ENCODE results near the gene NKIRAS2.

NKIRAS2 gene

GRCh38 chr17:41988418-41988817 lies 31.5 kb upstream of the NKIRAS2 start:
- H3K36me3 ChIP-seq = peaks cover 99 to 100% (median 100%) of the 10 kb centered on the region in 11 experiments

DNA sequence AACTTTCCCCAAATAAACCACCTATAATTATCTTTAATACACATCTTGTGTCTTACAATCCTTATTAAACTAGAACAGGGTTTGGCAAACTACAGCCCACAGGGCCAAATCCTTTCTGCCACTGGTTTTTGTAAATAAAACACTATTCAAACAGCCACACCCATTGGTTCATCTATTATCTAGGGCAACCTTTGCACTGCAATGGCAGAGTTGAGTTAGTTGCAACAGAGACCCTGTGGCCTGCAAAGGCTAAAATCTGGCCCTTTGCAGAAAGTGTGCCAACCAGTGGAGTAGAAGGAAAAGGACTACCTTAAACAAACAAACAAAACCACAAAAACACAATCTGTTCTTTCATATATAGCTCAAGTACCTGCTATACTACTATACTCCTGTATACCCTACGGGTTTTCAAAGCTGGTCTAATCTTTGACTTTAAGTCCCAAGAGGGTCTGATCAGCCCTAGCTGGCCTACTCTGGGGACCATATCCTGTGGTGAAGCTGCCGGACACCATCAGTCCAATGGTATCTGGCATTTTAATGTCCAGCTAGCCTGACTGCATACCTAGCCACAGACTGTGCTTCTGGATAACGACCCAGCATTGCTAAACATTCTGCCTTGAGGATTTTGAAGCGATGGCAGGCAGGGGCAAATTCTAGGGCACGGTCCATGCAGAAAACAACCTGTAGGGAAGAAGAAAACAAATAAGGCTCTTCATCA lies 30.0 kb upstream of the NKIRAS2 start:
- no peak for TF ChIP-seq Cebpa-rat (IDR thresholded peaks at IDR 0.05)
- no peak overlapping the region for H3K27ac ChIP-seq

More at GRCh38 chr17:41988418-41988817, 31.5 kb upstream of the NKIRAS2 start:
- no peak for TF ChIP-seq Cebpa-rat (IDR thresholded peaks at IDR 0.05)
- H3K27me3 ChIP-seq = no peaks in the 10 kb centered on the region
- H3K4me1 ChIP-seq = peaks cover 0 to 29% (median 15%) of the 10 kb centered on the region in 10 experiments; a peak in 13 of 20 replicates
- 0 out of 22 replicates have a peak overlapping the region, but pooled peaks of 1 of the 11 experiments have one; percentile 3 for H3K9ac ChIP-seq
- H3K4me3 ChIP-seq = no peak overlapping the region
- peak overlapping the region in 2 of 11 experiments; percentile 6 to 26; a peak in 1 of 22 replicates for H3K27ac ChIP-seq
- no peaks in the 10 kb centered on the region for H3K9me3 ChIP-seq (replicated peaks in 1 of 11)
- H4K20me1 ChIP-seq = peaks cover 4 to 76% (median 24%) of the 10 kb centered on the region in 11 experiments; a peak in 16 of 22 replicates
- peak overlapping the region in 6 of 11 experiments; percentile 13 to 51 (median 42); a peak in 7 of 22 replicates for H3K4me2 ChIP-seq

DNA sequence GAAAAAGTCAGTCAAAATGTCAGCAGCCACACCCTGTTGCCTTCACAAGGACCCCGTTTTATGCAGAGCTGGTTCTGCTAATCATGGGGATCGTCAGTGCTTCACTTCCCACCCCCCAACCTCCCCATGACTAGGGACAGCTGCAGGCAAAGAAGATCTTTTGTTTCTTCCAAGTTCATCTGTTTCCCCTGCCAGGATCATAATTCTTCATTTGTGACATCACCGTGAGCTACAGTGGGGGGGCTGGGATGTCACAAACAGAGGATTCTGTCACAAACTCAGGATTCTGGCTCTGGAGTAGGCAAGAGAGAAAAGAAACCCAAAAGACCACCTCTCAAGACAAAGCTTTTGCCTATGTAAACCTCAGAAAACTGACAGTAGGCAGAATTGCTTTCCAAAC lies 27.3 kb upstream of the NKIRAS2 start:
- no peak overlapping the region for H3K9ac ChIP-seq
- H4K20me1 ChIP-seq = peaks cover 26 to 84% (median 47%) of the 10 kb centered on the region in 11 experiments; a peak in 21 of 22 replicates
- H3K4me1 ChIP-seq = peaks cover 17 to 48% (median 32%) of the 10 kb centered on the region in 10 experiments
- no peaks in the 10 kb centered on the region for H3K9me3 ChIP-seq (replicated peaks in 1 of 11)
- no peak overlapping the region for H3K4me2 ChIP-seq
- H3K4me3 ChIP-seq = no peak overlapping the region
- no peak for TF ChIP-seq Cebpa-rat (IDR thresholded peaks at IDR 0.05)
- H3K36me3 ChIP-seq = peaks cover 97 to 100% (median 99%) of the 10 kb centered on the region in 11 experiments
- no peak overlapping the region for H3K27ac ChIP-seq
- no peaks in the 10 kb centered on the region for H3K27me3 ChIP-seq

More for the DNA sequence above, 30.0 kb upstream of the NKIRAS2 start:
- H4K20me1 ChIP-seq = peaks cover 6 to 74% (median 27%) of the 10 kb centered on the region in 11 experiments; a peak in 17 of 22 replicates
- peaks cover 0 to 29% (median 15%) of the 10 kb centered on the region in 10 experiments; a peak in 13 of 20 replicates for H3K4me1 ChIP-seq
- H3K9me3 ChIP-seq (replicated peaks in 1 of 11) = no peaks in the 10 kb centered on the region
- peaks cover 97 to 100% (median 99%) of the 10 kb centered on the region in 11 experiments for H3K36me3 ChIP-seq
- no peak overlapping the region for H3K4me2 ChIP-seq
- no peak overlapping the region for H3K4me3 ChIP-seq
- no peak overlapping the region for H3K9ac ChIP-seq
- H3K27me3 ChIP-seq = no peaks in the 10 kb centered on the region

DNA sequence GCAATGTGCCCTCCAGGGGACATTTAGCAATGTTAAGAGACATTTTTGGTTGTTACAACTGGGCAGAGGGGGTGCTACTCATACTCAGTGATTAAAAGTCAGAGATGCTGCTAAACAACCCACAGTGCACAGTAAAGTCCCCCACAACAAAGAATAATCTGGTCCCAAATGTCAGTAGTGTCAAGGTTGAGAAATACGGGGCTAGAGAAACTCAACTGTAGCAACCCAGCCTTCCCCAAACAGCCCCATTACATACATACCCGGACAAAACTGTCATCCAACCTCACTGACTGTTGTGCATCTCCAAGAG lies 23.1 kb upstream of the NKIRAS2 start:
- Histone ChIP-seq H4K20me1 (peaks cover 48 to 92% (median 73%) of the 10 kb centered on the region in 11 experiments; a peak in 20 of 22 replicates), H3K4me2 (peak overlapping the region; percentile 4 to 71 (median 54); a peak in 21 of 22 replicates), H3K36me3 (peaks cover 97 to 100% (median 99%) of the 10 kb centered on the region in 11 experiments), H3K27ac (peak overlapping the region in 6 of 11 experiments; percentile 4 to 52 (median 28); a peak in 7 of 22 replicates), H3K4me3 (no peak overlapping the region), H3K4me1 (peaks cover 20 to 47% (median 25%) of the 10 kb centered on the region in 10 experiments), H3K9me3 (replicated peaks in 1 of 11) (no peaks in the 10 kb centered on the region), H3K27me3 (no peaks in the 10 kb centered on the region), H3K9ac (peak overlapping the region in 8 of 11 experiments; percentile 0 to 46 (median 7); a peak in 6 of 22 replicates)
- no peak for TF ChIP-seq Cebpa-rat (IDR thresholded peaks at IDR 0.05)

GRCh38 chr17:41998497-41998896 lies 21.4 kb upstream of the NKIRAS2 start:
- H3K27me3 ChIP-seq = no peaks in the 10 kb centered on the region
- 0 out of 22 replicates have a peak overlapping the region, but pooled peaks of 1 of the 11 experiments have one; percentile 3 for H3K9ac ChIP-seq
- no peak overlapping the region for H3K4me2 ChIP-seq
- no peak for TF ChIP-seq Cebpa-rat (IDR thresholded peaks at IDR 0.05)
- H3K9me3 ChIP-seq (replicated peaks in 1 of 11) = no peaks in the 10 kb centered on the region
- no peak overlapping the region for H3K4me3 ChIP-seq
- H3K27ac ChIP-seq = no peak overlapping the region
- peaks cover 20 to 64% (median 28%) of the 10 kb centered on the region in 10 experiments for H3K4me1 ChIP-seq
- H3K36me3 ChIP-seq = peaks cover 97 to 100% (median 99%) of the 10 kb centered on the region in 11 experiments
- peaks cover 65 to 98% (median 86%) of the 10 kb centered on the region in 11 experiments for H4K20me1 ChIP-seq

DNA sequence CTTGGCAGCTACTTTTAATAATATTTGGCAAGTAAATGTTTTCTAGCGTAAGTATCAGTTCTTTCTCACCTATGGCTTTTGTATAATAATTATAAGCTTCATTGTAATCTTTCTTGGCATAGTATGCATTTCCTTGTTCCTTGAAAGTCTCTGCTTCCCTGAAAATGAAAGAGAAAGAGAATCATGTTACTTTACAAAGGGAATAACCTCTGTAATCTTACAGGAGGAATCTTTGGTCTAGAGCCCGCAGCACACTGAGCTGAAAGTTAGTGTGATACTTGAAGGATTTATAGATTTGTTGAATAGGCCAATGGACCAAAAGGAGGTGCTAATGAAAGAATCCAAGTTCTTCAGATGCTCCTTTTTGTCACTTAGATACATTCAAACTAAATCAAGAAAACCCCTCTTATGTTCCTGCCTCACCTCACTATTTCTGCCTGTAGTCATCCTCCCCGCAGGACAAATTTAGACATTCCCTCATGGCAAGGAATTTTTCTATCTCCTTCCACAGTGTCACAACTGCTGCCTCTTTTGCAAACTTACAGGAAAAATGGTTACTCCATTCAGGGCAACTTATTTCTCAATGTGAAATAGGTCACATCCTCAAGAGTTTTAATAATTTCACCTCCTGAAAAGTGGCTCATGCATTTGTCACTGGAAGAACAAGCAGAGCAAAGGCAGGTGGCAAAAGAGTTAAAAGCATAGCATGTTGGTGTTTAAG lies 19.3 kb upstream of the NKIRAS2 start:
- Histone ChIP-seq H3K4me3 (no peak overlapping the region), H3K9ac (peak overlapping the region in 1 of 11 experiments; percentile 21; a peak in 1 of 22 replicates), H3K36me3 (peaks cover 79 to 98% (median 92%) of the 10 kb centered on the region in 11 experiments), H3K9me3 (replicated peaks in 1 of 11) (no peaks in the 10 kb centered on the region), H3K4me2 (no peak overlapping the region), H4K20me1 (peaks cover 79 to 100% (median 98%) of the 10 kb centered on the region in 11 experiments), H3K27ac (no peak overlapping the region), H3K27me3 (no peaks in the 10 kb centered on the region), H3K4me1 (peaks cover 20 to 83% (median 26%) of the 10 kb centered on the region in 10 experiments)
- no peak for TF ChIP-seq Cebpa-rat (IDR thresholded peaks at IDR 0.05)

DNA sequence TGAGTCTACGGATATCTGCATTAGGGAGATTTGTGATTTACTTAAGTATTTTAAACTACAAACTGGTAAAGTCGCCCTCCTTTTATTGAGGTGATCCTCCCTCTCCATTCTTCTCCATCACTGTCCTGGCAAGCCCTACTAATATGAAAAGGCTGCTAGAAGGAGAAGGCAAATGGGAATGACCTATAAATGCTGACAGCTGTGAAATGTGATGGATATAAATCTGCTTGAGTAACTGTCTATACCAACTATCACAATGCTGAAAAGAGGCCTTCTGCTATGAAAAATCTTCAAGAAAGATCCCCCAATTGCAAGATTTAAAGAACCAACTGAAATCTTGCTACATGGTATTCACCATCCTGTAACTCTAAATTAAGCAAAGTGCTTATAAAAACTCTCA lies 18.2 kb upstream of the NKIRAS2 start:
- Histone ChIP-seq H3K4me3 (no peak overlapping the region), H3K4me2 (0 out of 22 replicates have a peak overlapping the region, but pooled peaks of 1 of the 11 experiments have one; percentile 32), H3K9me3 (replicated peaks in 1 of 11) (no peaks in the 10 kb centered on the region), H3K9ac (no peak overlapping the region), H3K27ac (no peak overlapping the region), H4K20me1 (peaks cover 80 to 100% (median 98%) of the 10 kb centered on the region in 11 experiments), H3K27me3 (no peaks in the 10 kb centered on the region), H3K4me1 (peaks cover 9 to 83% (median 19%) of the 10 kb centered on the region in 10 experiments), H3K36me3 (peaks cover 69 to 98% (median 89%) of the 10 kb centered on the region in 11 experiments)
- no peak for TF ChIP-seq Cebpa-rat (IDR thresholded peaks at IDR 0.05)

DNA sequence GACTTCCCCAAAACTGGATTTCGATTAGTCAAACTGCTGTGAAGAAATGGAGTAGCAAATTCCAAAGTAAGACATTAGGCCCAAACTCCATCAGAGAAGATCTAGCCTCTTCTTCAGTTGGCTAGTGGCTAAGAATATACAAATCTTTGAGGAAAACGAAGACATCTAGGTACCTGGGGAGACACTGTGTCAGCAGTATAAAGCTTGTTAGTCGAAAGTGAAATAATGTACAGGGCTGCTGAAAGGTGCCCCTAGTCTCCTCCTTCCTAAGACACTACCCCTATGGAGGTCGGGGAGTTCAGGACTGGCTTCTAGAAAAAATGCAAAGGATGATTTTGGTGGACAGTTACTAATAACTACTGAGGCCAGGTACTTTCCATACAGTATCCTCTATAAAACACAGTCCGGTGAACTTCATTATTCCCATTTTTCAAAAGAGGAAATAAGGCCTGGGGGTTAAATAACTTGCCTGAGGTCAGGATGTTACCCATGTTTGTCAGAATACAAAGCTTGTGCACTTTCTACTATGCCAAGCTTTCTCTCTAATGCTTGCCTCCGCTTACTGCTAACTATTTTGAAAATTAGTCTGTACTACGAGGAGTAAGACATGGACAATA lies 17.6 kb upstream of the NKIRAS2 start:
- Histone ChIP-seq H3K36me3 (peaks cover 69 to 98% (median 89%) of the 10 kb centered on the region in 11 experiments), H3K4me3 (no peak overlapping the region), H3K4me2 (peak overlapping the region in 3 of 11 experiments; percentile 32 to 53 (median 50); a peak in 5 of 22 replicates), H3K4me1 (peaks cover 3 to 83% (median 14%) of the 10 kb centered on the region in 10 experiments; a peak in 18 of 20 replicates), H3K27ac (no peak overlapping the region), H3K27me3 (no peaks in the 10 kb centered on the region), H4K20me1 (peaks cover 80 to 100% (median 98%) of the 10 kb centered on the region in 11 experiments), H3K9ac (no peak overlapping the region), H3K9me3 (replicated peaks in 1 of 11) (no peaks in the 10 kb centered on the region)
- no peak for TF ChIP-seq Cebpa-rat (IDR thresholded peaks at IDR 0.05)
